ENCODE data around the gene LMX1A.

The LMX1A gene

DNA sequence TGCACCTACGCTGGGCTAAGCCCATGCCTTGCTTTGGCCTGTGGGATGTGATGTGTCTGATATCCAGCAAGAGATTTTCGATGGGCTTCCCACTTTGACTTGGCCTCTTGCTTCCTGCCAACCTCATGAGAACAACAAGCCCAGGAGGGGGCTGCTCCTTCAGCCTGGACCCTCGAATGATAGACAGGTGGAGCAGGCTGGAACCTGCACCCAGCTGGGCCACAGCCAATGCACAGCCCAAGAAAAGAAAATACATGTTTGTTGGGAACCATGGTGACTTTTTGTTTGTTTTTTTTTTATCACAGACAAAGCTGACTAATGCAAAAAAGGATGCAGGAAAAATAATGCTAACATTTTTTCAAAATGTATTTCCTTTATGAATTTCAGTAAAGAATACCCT is 144.3 kb downstream of the LMX1A start:
- no peak for DNase-seq

GRCh38 chr1:165207853-165208515 is 148.5 kb downstream of the LMX1A start:
- DNase-seq: no peak

DNA sequence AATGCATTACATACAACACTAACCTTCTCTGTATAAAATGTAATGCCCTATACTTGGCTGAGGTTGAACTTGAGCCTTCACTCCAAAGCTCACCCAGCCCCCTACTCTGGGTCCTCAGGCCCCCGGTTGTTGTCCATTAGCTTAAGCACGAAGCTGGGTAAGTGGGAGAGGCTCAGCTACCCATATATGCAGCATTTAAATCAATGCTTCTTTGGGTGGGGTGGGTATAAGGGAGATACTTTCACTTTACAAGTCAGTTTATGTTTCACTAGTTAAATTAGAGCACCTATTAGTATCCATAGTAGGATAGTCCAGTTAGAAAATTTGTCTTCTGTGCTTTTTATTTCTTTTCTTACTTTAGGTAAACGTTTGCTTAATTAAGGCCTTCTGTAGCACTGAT is 151.4 kb downstream of the LMX1A start:
- DNase-seq: no peak

- DNase-seq: no peak
Measured at GRCh38 chr1:165204548-165204947, 152.0 kb downstream of the LMX1A start.

- DNase-seq: no peak
Measured at GRCh38 chr1:165191087-165191486, 165.4 kb downstream of the LMX1A start.

DNA sequence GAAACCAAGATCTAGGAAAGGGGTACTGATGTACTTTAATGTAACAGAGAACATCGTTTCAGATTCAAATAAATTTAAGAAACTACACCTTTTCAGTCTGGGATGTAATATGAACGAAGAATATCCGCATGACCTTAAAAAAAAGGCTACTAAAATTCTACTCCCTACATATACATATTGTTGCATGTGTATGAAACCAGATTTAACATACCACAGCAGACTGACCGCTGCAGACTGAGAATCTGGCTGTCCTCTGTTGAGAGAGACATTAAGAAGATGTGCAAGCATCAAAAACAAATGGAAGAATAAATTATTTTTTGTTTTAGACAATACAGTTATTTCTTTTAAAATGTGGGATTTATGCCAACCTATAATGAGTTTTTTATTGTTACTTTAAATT is 166.6 kb downstream of the LMX1A start:
- no peak for DNase-seq

GRCh38 chr1:165189011-165189410 is 167.5 kb downstream of the LMX1A start:
- no peak for DNase-seq

- DNase-seq: no peak
Measured at GRCh38 chr1:165187031-165188009, 169.2 kb downstream of the LMX1A start.

- no peak for DNase-seq
Measured at GRCh38 chr1:165185161-165185889, 171.2 kb downstream of the LMX1A start.

DNA sequence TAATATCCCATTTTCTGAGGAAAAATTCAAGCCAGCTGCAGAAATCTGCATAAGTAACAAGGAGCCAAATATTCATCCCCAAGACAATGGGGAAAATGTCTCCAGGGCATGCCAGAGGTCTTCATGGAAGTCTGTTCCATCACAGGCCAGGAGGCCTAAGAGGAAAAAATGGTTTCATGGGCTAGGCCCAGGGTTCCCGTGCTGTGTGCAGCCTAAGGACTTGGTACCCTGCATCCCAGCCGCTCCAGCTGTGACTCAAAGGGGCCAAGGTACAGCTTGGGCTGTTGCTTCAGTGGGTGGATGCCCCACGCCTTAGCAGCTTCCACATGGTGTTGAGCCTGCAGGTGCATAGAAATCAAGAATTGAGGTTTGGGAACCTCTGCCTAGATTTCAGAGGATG is 173.5 kb downstream of the LMX1A start:
- DNase-seq: no peak

DNA sequence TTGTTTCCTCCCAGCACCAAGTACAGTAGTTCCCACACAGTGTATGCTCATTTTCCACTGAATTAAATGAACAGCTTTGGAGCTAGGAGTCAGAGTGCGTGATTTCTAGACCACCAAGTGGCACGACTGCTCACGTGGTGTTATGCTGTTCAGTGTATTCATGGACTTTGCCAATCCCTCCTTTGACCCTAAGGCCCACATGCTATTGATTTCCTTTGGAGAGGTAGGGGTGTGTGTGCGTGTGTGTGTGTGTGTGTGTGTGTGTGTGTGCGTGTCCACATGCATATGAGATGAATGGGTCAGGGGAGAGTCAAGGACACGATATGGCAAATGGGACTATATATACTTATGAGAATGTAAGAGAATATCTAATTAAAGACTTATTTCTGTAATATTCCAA is 177.2 kb downstream of the LMX1A start:
- no peak for DNase-seq

DNA sequence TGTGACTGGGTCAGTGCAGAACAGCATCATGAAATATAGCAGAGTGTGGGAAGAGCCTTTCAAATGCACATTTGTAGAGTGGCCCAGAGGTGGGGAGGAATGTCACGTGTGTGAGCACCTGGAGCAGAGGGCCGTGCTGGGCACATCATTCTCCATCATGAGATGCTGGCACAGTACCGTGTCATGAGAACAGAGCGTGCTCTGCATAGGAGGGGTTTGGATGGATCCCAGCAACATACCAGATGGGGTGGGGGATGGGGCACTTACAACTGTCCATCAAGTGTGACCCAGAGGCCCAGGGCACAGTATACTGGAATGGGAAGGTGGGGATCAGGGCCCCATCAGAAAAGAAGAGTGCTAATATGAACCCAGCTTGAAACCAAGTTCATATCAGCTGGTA is 182.0 kb downstream of the LMX1A start:
- no peak for DNase-seq

GRCh38 chr1:165173818-165174217 is 182.7 kb downstream of the LMX1A start:
- DNase-seq: no peak

GRCh38 chr1:165173409-165173808 is 183.1 kb downstream of the LMX1A start:
- no peak for DNase-seq

DNA sequence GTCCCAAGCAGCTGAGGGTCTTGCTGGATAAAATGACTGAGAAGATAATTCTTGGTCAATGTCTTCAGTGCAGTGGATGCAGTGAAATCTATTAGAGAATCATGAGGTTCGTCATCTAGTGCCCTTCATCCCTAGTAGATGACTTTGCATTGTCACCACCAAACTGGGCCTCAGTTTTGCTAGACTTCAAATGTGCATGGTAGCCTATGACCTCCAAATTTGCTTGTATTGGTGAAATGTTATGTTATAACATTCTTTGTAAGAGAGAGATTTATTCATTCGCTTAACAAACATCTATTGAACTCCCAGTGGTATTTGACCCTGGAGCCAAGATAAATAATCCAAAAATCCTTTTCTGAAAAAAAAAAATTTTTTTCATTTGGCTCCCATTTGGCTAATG is 183.8 kb downstream of the LMX1A start:
- DNase-seq: no peak

DNA sequence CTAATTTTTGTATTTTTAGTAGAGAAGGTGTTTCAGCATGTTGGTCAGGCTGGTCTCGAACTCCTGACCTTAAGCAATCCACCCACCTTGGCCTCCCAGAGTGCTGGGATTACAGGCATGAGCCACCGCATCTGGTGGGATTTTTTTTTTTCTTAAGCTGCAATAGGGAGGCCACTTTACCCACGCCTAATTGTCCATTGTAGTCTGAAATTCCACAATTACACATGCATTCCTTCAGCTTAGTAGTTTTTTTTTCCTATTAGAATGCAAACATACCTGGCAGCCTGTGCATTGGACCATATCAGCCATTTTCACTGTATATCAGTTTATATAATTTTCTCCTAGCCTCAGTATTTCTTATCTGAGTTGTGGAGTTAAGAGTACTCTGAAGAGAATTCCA is 186.8 kb downstream of the LMX1A start:
- DNase-seq: no peak

DNA sequence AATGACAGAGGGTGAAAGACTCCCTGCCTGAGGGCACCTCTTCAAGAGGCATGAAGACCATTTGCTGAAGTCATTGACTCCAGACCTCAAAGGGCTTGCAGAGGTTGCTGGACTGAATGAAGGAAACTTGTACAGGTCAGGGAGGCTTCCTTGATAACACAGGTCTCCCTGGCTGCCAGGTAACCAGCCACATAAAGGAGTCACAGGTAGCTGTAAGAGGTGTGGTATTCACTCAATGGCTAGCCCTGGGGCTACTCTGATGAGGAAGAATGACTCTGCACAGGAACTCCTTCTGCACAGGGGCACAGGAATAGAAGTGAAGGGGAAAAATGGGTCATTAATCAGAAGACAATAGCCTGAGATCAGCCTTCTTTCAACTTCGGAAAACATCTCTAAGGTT is 187.5 kb downstream of the LMX1A start:
- no peak for DNase-seq

GRCh38 chr1:165168467-165168866 is 188.0 kb downstream of the LMX1A start:
- DNase-seq: no peak

GRCh38 chr1:165162671-165163241 is 193.8 kb downstream of the LMX1A start:
- DNase-seq: no peak

GRCh38 chr1:165161130-165161529 is 195.4 kb downstream of the LMX1A start:
- DNase-seq: no peak

DNA sequence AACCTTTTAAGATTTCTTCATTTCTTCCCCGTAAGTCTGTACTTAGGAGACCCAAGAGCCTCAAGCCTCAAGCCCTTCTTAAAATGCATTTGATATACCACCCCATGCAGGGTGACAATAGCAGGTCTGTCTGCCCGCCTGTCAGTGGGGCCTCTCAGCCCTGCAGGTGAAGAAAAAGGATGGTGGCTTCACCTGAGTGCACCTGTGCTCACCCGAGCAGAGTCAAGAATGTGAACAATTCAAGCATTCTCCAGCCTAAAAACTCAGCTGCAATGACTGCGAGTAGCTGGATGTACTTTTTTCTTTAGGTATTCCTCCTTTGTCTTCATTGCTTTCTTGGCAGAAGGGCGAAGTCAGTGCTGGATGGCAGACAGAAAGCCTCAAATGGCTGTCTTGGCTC is 203.3 kb downstream of the LMX1A start:
- DNase-seq: no peak

DNA sequence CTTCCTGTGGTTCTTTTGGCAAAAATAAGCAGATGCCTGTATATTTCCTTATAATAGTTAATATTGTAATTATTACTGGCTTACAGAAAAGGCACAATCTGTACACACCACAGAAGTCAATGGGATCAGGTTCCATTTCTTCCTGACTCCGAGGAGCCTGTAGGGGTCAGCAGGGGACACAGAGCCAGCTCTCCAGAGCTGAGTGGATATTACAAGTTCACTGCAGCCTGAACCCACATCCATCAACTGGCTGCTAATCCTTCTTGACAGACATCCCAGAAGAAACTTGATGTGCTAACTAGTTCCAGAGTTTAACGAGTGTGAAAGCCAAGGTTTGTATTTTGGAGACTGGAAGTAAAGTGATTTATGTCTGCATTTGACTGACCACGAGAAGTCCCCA is 203.8 kb downstream of the LMX1A start:
- DNase-seq: no peak

GRCh38 chr1:165152109-165152508 is 204.4 kb downstream of the LMX1A start:
- DNase-seq: no peak

Measured in NCI-H1048 (cell line).